SHP77 (cell line): ENCODE data around the gene RRP1B.

ENCODE experiments used
- DNase-seq, 2 experiments: peaks; one replicate each; lab custom pipeline; 2025; lab: John Stamatoyannopoulos, UW

RRP1B gene

DNA sequence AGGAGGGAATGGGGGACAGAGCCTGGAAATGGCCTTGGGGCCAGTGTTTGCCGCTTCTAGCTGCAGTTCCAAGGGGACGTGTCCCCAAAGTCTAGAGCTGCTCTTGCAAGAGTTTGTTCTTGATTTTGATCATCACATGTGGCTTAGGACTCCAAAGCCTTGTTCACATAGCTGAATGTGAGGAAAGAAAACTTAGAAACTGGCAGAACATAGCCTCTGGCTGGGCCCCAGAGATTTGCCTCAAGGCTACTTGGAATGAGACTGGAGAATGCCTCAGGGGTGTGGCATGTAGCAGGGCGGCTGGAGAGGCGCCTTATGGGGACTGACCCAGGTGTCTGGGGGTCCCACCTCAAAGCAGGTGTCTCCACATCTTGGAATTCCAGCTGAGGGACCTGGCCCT, 61.8 kb downstream of the RRP1B start:
- DNase-seq: no peak

GRCh38 chr21:43721939-43722338, 62.6 kb downstream of the RRP1B start:
- no peak for DNase-seq

DNA sequence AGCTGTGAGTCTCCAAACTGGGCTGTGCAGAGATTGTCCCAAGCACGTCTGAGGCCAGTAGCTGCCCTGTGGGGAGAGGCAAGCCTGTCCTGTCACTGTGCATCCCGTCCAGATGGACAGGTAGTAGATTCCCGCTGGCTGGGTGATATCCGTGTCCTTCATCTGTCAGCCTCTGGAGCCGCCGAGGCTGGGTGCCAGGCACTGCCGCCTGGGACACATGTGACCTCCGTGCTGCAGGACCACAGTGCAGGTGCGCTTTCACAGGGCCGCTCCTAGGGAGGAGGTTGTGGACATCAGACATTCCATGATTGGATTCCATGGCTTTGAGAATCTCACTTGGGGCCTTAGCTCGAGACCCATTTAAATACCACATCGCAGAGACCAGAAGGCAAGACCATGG, 64.3 kb downstream of the RRP1B start:
- no peak for DNase-seq

DNA sequence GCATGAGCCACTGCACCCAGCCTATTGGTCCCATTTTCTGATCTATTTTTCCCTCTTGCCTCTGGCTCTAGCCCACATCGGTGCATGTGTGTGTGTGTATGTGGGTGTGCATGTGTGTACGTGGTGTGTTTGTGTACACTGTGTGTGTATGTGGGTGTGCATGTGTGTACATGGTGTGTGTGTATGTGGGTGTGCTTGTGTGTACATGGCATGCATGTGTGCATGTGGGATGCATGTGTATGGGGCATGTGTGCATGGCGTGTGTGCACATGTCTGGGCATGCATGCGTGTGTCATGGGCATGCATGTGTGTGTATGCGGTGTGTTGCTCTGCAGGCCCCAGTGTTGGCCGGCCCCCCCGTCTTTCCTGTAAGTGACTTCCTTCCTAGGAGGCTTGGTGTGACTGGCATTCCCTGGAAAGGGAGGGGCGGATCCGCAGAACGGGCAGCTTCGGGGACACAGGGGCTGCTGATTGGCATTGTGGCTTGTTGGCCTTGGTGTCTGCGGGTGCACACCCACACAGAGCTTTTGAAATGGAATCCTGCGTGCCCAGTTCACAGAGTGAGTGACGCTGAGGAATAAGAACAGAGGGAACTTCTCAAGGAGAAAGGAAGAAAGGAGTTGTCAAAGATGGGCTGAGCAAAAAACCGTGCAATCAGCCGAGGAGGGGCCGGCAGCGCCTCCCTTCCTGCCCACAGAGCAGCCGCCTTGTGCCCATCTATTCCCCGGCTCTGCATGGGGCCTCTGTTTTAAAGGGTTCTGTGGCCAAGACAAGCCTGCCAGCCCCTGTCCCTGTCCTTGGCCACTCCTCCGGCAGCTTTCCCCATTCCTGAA, 67.5 kb downstream of the RRP1B start:
- DNase-seq: no peak

DNA sequence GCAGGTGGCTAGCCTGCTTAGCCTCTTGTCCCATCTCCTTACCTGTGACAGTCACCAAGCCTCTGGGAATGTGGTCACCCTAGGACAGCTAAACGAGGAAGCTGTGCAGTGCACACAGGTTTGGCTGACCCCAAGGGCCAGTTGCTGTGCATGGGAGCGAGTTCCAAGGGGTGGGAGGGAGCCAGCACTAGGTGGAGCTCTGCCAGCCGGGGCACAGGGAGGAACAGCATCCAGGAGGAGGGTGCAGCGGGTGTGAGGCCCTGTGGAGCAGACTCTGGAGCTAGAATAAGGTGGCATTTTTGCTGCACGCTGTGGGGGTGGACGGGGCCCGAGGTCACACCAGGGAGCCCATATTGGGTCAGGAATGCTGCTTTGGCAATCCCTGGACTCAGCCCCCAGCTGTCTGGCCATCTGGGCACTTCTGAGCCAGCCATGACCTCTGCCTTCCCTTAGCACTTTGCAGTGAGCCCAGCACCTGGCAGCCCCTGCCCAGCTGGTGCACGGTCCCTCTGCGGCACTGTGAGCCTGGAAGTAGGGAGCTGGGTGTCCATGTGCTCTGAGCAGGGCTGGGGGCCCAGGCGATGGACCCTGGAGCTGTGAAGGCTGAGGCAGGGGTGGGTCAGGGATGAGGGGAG, 68.3 kb downstream of the RRP1B start:
- peak in 1 of 2 experiments; percentile 40 for DNase-seq

DNA sequence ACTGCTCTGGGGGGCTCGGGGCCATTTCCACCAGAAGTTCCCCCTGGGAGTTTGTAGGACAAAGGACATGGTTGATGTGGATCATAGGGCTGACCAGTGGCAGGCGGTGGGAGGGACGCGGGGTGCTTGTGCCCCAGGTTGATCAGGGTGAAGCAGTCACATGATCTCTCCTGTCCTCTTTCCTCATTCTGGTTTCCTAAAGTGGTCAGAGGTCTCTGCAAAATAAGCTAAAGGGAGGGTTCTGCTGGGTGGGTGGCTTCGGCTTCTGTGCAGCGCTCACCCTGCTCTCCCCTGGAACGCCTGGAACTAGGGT, 68.8 kb downstream of the RRP1B start:
- peak in 1 of 2 experiments; percentile 7 for DNase-seq

DNA sequence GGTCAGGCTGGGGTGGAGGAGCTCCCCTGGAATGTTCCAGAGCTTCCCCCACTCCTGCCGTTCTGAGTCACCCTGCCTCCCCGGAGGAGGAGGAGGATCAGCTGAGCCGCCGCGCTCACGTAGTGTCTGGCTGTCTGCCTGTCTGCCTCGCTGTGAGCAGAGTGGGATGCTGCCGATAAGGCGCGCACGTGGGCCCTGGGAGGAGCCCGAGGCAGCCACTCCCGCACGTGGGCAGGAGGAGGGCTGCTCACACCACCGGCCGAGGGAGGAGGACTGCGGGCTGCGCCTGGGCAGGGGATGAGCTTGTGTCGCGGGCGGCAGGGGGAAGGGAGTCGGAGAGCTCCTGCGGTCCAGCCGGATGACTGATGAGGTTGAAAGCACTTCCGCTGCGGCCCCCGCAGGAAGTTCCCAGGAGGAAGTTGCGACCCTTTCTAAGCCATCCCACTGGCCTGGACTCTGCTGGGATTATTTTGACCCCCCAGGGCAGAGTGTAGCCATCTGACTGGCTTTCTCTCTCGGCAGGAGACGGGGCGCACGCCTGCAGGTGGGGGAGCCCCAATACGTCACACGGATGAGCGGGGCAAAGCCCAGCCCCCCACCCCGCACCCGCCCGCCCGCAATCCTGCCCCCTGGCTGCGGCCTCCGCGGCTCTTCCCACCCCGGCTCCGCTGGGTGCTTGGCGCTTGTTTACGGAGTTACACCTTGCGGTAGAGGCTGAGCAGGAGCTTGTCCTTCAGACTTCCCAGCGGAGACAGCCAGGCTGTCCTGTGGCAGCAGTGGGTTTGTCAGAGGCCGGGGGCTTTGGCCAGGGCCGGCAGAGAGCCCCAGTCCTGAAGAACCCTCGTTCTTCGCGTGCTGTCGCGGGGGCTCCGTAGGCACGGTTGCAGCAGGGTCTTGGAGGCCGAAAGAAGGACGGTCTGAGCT, 69.4 kb downstream of the RRP1B start:
- DNase-seq: peak; percentile 87 to 91

GRCh38 chr21:43731476-43731875, 72.1 kb downstream of the RRP1B start:
- no peak for DNase-seq

DNA sequence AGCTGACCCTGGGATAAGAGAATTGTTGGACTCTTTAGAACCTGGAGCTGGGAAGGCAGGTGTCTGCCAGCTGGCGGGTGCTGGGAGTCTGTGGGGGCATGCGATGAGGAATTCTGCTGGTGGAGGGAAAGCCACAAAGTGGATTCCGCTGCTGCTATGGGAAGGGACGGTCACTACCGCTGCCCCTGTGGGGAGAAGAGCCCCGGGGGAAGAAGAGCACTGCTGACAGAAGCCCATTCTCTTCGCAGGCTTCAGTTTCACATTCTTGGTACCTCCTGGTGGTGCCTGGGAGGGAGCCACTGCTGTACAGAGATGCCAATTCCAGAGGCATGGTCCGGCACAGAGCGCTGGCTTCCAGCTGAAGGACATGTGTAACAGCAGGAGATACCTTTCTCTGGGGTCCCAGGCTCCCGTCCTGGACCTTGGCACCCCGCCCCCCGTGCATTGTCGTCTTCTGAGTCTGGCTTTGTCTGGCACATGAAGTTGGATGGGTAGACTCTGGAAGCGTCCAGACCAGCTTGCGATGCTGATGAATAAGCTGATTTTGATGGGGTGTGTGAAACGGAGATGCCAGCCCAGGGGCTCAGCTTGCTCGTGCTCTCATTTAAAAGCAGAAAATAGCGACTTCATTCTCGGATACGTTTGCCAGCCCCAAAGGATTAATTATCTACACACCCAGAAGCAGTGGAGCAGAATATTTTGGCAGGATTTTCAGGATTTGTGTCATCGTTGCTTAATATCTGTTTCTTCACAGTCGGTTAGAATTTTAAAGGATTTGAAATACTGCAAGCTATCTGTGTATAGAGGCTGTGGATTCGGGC, 72.7 kb downstream of the RRP1B start:
- DNase-seq: no peak

DNA sequence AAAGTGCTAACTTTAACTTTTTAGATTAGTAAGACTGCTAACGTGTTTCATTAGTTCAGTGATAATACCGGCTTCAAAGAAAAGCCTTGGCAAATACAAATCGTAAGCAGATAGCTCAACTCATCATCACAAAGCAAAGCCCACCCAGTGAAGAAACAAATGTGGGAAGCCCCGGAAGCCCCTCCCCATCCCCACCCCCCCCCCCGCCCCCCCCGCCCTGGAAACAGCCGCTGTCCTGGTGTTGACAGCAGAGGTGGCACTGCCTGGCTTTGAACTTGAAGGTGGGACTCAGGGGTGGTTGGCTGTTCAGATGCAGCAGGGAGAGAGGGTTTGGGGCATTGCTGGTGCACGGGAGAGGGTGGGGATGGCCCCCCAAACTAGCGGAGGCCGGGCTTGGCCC, 73.7 kb downstream of the RRP1B start:
- no peak for DNase-seq

DNA sequence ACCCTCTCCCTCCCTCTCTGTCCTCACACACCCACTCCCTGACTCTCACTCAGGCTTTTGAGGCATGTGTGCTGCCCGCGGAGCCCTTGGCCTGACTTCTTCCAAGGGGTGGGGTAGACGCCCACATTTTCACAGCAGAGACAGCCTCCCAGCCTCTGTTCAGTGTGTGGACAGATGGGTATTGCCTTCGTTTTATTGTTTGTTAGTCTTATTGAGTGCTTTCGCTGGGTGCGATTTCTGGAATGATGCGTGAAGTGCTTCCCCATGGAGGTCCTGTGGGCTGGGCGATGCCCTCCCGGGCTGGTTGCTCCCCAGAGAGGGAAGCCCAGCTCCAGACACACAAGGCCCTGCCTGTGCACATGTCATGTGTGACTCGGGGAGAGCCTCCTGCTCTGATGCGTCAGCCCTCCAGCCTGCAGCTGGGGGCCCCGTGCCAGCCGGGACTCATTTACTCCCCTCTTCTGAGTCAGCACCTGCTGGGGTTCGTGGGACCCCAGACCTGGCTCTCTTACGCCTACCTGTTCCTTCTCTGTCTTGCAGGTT, 74.2 kb downstream of the RRP1B start:
- no peak for DNase-seq

DNA sequence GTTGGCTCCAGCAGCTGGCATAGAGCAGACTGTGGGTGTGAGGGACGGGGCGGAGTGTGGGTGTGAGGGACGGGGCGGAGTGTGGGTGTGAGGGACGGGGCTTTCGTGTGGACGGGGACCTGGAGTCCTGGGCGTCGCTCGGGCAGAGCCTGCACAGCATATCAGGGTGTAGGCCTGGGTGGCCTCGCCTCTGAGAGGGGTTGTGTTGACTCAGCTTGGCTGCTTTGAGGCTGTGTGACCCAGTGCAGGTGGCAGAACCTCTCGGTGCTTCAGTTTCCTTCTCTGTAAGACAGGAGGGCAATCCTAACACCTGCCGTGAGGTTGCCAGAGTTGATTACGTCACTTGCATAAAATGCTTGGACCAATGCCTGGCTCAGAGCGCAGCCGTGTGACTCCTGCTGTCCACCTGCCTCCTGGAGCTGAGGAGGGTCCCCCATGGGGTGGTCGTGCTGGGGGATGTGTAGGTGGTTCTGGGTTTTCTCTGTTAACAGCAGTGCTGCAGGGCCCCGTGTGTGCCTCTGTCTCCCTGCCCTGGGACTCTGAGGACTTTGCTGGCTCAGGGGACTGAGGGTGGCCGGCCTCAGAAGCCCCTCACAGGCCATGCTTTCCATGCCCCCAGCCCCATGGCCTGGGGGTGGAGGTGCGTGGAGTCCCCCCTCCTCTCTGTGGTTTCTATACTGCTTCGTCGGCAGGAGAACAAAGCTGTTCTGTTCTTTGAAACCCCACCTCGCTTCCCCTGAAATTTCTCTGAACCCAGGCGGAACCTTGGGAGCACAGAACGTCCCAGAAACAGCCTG, 75.0 kb downstream of the RRP1B start:
- DNase-seq: peak; percentile 46 to 54

DNA sequence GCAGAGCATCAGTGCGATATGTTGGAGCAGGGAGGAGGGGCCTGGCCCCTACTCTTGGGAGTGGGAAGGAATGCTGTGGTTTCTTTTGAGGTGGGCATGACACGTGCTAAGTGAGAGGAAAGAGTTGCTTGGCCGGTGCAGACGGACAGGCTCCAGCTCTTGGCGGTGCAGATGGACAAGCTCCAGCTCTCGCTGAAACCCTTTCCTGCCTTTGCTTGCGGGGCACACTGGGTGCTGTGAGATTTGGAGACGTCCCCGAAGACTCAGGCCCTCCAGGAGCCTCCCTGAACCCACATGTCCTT, 75.5 kb downstream of the RRP1B start:
- no peak for DNase-seq

GRCh38 chr21:43735236-43736091, 76.1 kb downstream of the RRP1B start:
- no peak for DNase-seq

DNA sequence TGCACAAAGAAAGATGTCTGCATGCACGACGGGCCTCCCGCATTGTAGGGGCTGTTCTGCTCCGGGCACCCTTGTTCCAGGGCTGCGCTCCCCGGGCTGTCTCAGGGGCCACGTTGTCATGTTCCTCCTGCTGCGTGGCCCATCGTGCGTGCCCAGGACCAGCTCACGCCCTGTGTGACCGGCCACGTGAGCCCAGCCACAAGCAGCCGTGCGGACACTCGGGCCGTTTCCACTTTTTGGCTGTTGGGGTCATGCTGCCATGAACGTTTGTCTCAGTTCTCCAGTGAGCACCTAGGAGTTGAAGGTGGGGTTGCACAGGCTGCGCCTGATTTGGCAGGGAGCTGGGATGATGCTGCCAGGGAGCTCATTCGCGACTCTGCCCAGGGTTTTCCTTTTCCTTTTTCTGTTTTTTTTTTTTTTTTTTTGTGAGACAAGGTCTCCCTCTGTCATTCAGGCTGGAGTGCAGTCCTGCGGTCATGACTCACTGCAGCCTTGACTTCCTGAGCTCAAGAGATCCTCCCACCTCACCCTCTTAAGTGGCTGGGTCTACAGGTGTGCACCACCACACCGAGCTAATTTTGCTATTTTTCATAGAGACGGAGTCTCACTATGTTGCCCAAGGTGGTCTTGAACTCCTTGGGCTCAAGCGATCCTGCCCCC, 77.0 kb downstream of the RRP1B start:
- DNase-seq: no peak

DNA sequence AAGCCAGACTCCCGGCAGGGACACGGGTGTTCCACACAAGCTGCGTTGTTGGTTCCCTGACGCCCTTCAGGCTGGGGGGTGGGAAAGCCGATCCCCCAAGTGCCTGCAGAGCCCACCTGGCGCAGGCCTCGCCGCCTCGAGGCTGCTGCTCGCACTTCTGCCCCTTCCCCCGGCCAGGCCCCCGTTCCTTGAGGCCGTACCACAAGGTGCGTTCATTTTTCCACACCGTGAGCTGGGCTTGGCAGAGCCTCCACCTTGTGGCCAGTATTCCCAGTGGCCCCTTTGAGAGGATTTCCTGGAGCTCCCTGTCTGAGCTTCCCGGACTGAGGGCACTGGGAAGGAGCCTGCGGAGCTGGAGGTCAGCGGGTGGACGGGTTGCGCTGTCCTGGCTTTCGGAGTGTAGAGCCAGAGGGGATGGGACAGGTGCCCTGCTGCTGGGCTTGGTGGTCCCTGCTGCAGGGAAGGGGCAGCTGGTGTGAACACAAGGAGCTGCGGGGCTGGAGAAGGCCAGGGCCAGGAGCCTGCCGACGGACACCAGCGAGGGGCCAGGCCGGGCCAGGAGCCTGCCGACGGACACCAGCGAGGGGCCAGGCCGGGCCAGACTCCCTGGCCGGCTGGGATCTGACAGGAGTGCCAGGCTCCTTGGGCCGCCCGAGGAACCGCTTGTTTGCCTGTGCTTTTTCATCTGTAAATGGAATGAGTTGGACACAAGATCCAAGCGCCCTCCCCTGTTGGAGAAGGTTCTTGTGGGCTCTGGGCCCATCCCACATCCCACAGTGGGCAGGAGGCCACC, 78.0 kb downstream of the RRP1B start:
- no peak for DNase-seq

- DNase-seq: no peak
Measured at GRCh38 chr21:43739621-43740435, 80.5 kb downstream of the RRP1B start.
